SH-SY5Y (cell line): ENCODE measurements around the gene CHST11.

Experiments
- GATA2 ChIP-seq: IDR thresholded peaks from 2 replicates; pipeline ENCODE4 v1.6.1; 2011; ENCODE audit warnings: mild to moderate bottlenecking, low read depth, low read length
- GATA3 ChIP-seq: IDR thresholded peaks from 2 replicates; pipeline ENCODE4 v1.6.1; 2011; ENCODE audit warnings: low read depth, mild to moderate bottlenecking, low read length, moderate library complexity

Gene CHST11

DNA sequence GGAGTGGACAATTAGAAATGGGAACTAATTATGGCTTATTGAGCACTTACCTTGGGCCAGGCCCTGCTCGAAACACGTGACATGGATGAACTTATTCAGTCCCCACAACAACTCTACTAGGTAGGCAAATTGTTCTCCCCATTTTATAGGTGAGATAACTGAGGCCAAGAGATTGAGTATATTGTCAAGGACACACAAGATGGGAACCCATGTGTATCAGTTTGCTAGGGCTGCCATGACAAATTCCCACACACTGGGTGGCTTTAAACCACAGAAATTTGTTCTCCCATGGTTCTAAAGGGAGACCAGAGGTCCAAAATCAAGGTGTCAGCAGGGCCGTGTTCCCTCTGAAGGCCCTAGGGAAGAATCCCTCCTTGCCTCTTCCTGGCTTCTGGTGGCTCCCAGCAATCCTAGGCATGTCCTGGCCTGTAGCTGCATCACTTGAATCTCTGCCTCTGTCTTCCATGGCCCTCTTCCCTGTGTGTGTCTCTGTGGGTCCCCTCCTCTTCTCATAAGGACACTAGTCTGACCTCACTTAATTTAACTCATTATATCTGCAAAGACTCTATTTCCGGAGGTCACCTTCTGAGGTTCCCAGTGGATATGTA, 128.8 kb downstream of the CHST11 start:
- TF ChIP-seq GATA2 (no peak), GATA3 (no peak)

GRCh38 chr12:104586351-104586919, 129.7 kb downstream of the CHST11 start:
- TF ChIP-seq GATA2 (no peak), GATA3 (no peak)

DNA sequence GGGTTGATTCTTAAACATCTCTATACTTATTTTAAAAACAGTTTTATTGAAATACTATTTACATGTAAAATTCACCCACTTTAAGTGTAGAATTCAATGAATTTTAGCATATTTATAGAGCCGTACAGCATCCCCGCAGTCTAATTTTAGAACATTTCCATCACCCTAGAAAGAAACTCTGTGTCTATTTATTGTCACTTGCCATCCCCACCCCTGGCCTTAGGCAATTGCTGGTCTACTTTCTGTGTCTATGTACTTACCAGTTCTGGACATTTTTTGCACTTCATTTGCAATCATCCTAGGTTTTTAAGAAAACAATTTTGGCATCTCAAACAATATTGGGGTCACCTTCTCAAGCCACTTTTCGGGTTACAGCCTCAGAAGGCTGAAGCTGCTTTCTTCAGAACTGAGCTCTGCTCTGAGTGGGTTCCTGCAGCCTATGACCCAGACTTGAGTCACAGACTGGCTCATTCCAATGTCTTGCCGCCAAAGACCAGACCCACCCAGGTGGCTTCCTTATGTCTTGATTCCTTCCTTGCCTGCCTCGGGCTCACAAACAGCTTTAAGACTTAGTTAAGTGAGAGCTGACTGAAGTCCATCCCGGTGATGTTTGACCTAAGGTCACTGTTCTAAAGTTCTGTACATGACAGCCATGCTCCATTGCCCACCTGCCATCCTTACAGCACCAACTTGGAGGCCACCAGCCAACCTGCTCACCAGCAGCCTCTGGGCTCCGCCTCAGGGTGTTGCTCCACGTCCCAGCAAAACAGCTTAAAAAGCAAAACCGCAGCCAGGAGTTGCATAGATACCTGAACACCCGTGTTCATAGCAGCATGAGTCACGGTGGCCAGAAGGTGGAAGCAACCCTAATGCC, 131.5 kb downstream of the CHST11 start:
- no peak for TF ChIP-seq GATA2
- no peak for TF ChIP-seq GATA3

- TF ChIP-seq GATA3 (no peak), GATA2 (no peak)
Measured at GRCh38 chr12:104588921-104589590, 132.3 kb downstream of the CHST11 start.

DNA sequence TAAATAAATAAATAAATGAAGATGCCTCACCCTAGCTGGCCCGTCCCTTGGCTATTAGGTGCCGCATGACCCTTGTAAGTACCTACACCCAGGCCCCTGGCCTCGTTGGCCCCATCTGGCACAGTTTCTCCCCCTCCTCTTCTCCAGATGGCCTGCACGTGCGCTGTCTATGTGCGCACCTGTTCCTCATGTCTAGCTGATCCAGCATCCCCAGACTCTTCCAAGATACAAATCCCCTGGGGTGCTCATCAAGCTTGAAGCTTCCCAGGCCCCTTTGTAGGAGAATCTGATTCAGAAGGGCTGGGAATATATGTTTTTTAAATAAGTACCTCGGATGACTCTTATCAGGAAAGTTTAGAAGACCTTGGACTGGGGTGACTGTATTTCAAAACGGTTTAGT, 133.3 kb downstream of the CHST11 start:
- TF ChIP-seq GATA2 (no peak), GATA3 (no peak)

DNA sequence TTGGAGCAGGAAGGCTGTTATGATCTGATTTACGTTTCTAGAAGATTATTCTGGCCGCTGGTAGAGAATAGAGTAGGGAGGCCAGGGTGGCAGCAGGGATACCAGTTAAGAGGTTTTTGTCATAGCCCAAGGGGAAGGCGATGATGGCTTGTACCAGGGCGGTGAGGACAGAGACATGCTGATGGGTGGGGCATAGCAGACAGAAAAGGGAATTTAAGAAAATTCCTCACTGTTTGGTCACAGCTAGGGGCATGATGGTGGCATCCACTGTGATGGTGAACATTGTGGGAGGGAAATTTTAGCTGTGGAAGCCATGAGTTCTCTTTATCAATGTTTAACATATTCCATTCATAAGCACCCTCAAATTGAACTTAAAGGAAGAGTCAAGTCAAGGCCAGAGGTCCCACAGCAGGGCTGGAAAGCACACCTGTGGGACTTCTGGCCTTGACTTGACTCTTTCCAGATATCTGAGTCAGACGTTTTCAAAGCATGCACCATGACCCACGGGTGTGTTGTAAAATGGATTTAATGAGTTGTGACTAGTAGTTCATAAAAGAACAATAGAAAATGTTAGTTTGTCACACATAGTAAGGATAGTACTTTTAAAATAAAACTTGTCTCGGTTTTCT, 134.6 kb downstream of the CHST11 start:
- TF ChIP-seq GATA2 (no peak), GATA3 (no peak)

DNA sequence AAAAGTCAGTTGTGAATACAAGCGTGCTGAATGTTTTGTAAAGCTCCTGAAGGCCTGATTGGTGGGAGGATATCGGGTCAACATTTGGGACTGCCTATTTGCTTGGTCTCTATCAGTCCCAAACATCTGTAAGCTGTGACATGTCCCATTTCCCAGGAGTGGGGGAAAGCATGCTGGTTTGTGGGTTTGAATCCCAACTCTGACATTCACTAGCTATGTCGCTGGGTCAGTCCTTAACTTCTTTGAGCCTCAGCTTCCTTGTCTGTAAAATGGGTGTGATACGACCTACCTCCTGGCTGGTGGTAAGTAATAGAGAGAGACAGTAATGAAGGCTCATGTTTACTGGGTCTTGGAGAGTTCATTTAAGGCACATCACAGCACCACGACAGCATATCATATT, 136.7 kb downstream of the CHST11 start:
- TF ChIP-seq GATA3 (no peak), GATA2 (no peak)

DNA sequence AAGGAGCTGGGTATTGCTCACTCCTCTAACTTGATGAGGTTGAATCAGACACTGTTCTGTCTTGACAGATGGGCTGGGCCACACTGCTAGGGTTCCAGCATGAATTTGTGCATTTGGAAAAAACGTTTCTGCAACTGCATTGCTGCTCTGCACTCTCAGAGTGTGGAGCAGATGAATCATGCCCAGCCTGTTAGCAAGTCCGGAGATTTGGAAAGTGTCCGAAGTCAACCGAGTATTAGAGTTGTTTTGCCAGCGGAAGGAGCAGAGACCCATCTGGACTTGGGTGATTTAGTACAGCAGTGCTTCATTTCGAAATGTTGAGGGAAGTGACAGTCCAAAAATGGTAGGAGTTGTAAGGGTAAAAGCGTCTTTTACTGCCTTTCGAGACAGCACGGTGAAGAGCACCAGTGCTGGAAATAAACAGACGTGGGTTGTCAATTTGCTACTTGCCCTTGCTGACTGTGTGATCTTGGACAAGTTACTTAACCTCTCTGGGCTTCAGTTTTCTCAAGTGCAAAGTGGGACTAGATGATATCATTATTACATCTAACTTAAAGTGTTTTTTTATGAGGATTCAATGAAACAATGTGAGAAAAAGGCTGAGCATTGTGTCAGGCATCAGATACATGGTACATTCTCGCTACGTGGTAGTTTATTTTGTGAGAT, 139.5 kb downstream of the CHST11 start:
- no peak for TF ChIP-seq GATA3

- TF ChIP-seq GATA2 (no peak), GATA3 (no peak)
Measured at GRCh38 chr12:104596898-104597843, 140.4 kb downstream of the CHST11 start.

DNA sequence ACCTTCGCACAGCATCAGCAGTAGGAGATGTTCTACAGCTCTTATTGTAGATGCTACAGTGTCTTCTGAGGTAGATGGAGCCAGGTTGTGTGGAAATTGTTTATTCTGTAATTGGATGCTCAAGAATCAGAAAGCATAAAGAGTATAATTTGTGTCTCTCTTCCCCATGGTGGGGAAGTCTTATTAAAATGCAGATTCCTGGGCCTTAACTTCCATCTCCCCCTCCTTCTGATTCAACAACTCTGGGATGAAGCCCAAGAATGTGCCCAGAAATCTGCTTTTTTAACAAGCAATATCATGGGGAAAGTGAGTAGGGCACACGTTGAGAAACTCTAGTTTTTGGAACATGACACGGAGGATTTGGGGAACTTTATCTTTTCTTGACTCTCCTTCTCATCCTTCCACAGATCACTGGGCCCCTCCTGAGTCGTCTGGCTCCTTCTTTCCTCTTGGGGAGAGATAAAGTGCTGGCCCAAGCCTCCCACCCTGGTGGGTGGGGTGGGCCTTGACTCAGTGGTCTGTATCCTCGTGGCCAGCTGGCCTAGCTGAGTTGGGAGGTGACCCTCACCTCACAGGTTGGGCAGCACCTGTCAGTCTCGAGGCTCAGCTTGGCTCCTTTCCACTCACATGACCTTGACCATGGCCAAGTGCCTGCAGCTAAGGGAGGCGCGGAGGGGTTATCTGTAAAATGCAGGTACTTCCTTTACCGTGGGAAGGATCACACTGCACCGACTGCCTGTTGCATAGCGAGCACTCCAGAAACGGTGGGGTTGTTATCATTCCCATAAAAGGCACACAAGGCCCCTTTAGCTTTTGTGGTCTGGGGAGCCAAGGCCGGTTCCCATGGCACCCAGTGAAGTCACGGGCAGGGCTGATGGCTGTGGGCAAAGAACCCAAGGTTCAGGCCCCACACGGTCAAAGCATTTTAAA, 141.9 kb downstream of the CHST11 start:
- TF ChIP-seq GATA3 (no peak), GATA2 (no peak)

DNA sequence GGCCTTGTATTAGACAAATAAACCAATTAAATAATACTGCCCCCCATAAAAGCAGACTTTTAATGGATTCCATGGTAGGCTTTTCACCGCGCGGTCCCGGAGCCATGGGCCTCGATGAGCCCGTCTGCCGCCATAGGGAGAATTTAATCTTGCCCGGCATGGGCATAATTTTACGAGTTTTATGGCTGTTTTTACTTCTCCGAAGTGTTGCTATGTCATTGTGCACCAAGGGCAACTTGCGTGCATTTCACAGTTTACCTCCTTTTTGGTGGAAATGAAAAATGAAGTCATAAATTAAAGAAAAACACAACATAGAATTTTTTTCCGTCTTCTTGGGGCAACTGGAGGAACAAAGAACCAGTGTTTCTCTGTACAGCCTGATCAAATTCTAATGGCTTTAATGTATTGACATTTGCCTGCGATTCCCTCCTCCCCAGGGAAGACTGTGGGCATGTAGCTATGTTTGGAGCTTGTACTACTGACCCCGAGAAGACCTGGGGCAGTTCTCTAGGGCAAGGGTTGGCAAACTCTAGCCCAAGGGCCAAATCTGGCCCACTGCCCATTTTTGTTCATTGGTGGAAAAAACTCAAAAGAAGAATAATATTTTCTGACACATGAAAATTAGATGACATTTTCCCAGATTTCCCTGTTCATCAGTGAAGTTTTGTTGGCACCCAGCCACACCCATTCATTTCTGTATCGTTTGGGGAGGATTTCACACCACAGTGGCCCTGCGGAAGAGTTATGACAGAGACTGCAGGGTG, 142.7 kb downstream of the CHST11 start:
- TF ChIP-seq GATA2 = no peak
- no peak for TF ChIP-seq GATA3
